ENCODE results near the gene PITPNM2.

The PITPNM2 gene

GRCh38 chr12:123151457-123152454 is 866 bp upstream of the PITPNM2 start:
- Mint-ChIP-seq H3K4me1 (peaks cover 24 to 40% of the 10 kb centered on the region in 2 donors), H3K36me3 (peaks cover 0 to 8% of the 10 kb centered on the region in 2 donors), H3K9me3 (no peaks in the 10 kb centered on the region), H3K27me3 (no peaks in the 10 kb centered on the region), H3K27ac (peak overlapping the region; percentile 65), H3K4me3 (peak overlapping the region; percentile 78 to 81)
- ATAC-seq (replicated peaks) (peak; percentile 29 to 36), DNase-seq (no peak)

DNA sequence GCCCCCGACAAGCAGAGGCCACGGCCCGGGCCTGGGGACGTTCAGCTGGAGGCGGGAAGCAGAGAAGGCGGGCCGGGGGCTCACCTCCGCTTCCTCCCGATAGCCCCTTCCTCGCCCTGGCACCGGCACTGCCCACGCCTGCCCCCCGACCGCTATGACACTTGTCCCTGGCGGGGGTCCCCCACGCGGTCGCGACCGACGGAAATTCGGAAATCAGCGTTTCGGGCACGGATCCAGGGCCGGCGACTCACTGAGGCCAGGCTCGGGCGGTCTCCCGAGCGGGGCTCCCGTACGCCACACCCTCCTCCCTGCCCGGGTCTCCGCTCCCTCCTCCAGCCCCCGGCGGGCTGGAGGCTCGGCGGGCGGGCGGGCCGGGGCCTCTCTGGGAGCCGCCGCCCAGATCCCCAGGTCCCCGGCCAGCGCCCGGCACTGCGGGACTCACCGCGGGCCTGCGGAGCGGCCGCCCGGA is 581 bp downstream of the PITPNM2 start:
- Mint-ChIP-seq H3K4me1 (peaks cover 25 to 50% of the 10 kb centered on the region in 2 donors), H3K9me3 (no peaks in the 10 kb centered on the region), H3K4me3 (peak overlapping the region; percentile 82 to 88), H3K27me3 (no peaks in the 10 kb centered on the region), H3K36me3 (peaks cover 0 to 8% of the 10 kb centered on the region in 2 donors), H3K27ac (peak overlapping the region; percentile 92)
- no peak for DNase-seq
- peak; percentile 49 to 54 for ATAC-seq (replicated peaks)

DNA sequence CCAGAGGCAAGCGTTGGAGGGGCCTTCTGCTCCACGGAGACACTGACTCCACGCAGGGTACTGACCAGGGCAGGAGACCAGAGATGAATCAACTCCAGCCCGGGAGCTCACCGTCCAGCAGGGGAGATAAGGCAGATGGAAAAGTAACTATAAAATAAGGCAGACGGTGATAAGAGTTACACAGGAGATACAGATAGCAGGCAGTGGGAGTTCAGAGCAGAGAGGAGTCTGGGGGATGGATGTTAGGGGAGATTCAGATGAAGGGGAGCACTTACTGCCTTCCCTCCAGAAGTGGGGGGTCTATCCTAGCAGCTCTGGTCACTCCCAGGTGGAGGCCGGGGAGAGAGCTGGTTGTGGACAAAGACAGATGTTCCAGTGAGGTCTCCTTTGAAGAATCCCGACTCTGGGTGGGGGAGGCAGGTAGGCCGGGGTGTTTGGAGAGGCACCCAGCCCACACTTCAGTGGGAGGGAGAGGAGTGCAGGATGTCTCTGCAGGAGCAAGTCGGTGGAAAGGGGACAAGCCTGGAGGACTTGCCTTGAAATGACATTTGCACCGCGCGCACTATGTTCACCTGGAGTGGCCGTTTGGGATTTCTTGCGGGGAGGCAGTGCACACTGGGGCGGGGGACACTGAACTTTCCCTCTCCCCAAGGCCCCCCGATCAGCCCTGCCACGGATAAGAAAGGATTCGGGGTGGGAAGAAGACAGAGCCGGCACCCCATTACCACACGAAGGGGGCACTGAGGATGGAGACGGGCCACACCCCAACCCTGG is 1.2 kb downstream of the PITPNM2 start:
- no peaks in the 10 kb centered on the region for H3K9me3 Mint-ChIP-seq
- ATAC-seq (replicated peaks) (no peak), DNase-seq (no peak)
- H3K4me1 Mint-ChIP-seq, result peaks cover 25 to 56% of the 10 kb centered on the region in 2 donors
- H3K36me3 Mint-ChIP-seq, result peaks cover 0 to 8% of the 10 kb centered on the region in 2 donors
- H3K27ac Mint-ChIP-seq, result peak overlapping the region; percentile 92
- H3K4me3 Mint-ChIP-seq, result peak overlapping the region; percentile 82 to 88
- no peaks in the 10 kb centered on the region for H3K27me3 Mint-ChIP-seq

- H3K9me3 Mint-ChIP-seq, result no peaks in the 10 kb centered on the region
- H3K27ac Mint-ChIP-seq, result peak overlapping the region; percentile 92
- no peaks in the 10 kb centered on the region for H3K27me3 Mint-ChIP-seq
- DNase-seq (no peak), ATAC-seq (replicated peaks) (no peak)
- H3K4me1 Mint-ChIP-seq, result peaks cover 26 to 59% of the 10 kb centered on the region in 2 donors
- peak overlapping the region; percentile 82 to 88 for H3K4me3 Mint-ChIP-seq
- H3K36me3 Mint-ChIP-seq, result peaks cover 0 to 8% of the 10 kb centered on the region in 2 donors
Observed at GRCh38 chr12:123149088-123149487, 1.8 kb downstream of the PITPNM2 start.

DNA sequence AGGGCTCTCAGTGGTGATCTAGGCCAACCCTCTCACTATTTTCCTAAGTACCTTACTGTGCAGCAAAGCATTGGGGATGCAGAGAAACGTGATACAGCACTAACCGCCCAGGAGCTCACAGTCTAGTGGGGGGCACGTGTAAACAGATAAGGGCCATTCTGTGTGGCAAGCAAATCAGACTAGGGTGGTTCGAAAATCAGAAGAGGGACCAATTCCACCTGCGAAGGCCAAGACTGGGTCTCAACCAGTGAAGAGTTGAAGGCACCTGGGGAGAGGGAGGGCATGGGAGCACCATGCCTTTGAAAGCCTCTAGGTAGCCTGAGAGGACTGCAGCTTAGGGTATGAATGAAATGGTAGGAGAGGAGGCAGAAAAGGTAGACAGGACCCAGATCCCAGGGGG is 2.2 kb downstream of the PITPNM2 start:
- Mint-ChIP-seq H3K4me3 (no peak overlapping the region), H3K9me3 (no peaks in the 10 kb centered on the region), H3K27me3 (no peaks in the 10 kb centered on the region), H3K36me3 (peaks cover 0 to 8% of the 10 kb centered on the region in 2 donors), H3K4me1 (peaks cover 31 to 63% of the 10 kb centered on the region in 2 donors), H3K27ac (no peak overlapping the region)
- ATAC-seq (replicated peaks), result no peak
- no peak for DNase-seq

DNA sequence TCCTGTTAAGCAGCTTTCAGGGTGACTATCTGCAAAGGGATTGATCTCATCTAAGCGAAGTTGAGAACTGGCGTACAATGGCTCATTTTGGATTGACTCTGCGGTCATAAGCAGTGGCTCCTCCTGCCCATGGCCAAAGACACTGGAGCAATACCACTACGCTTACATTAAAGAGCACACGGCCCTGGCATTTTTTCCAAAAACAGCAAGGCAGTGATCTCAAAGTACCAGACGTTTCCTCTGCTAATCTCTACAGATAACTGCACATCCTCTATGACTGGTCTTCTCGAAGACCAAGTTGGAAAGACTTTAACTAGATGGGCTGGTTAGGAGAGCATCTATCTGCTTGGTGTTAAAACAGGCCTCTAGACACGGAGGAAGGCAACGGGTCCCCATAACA is 2.7 kb downstream of the PITPNM2 start:
- Mint-ChIP-seq H3K4me3 (no peak overlapping the region), H3K36me3 (peaks cover 0 to 8% of the 10 kb centered on the region in 2 donors), H3K4me1 (peaks cover 35 to 68% of the 10 kb centered on the region in 2 donors), H3K27me3 (no peaks in the 10 kb centered on the region), H3K9me3 (no peaks in the 10 kb centered on the region), H3K27ac (no peak overlapping the region)
- no peak for ATAC-seq (replicated peaks)
- no peak for DNase-seq

GRCh38 chr12:123145211-123145610 is 5.7 kb downstream of the PITPNM2 start:
- Mint-ChIP-seq H3K4me1 (peaks cover 48 to 86% of the 10 kb centered on the region in 2 donors), H3K27me3 (no peaks in the 10 kb centered on the region), H3K27ac (no peak overlapping the region), H3K9me3 (no peaks in the 10 kb centered on the region), H3K4me3 (no peak overlapping the region), H3K36me3 (peaks cover 0 to 8% of the 10 kb centered on the region in 2 donors)
- DNase-seq, result no peak
- no peak for ATAC-seq (replicated peaks)

GRCh38 chr12:123143736-123144461 is 7.0 kb downstream of the PITPNM2 start:
- ATAC-seq (replicated peaks) (no peak), DNase-seq (no peak)
- Mint-ChIP-seq H3K27ac (peak overlapping the region; percentile 88), H3K4me1 (peaks cover 47 to 83% of the 10 kb centered on the region in 2 donors), H3K9me3 (no peaks in the 10 kb centered on the region), H3K4me3 (peak overlapping the region in 1 of 2 donors; percentile 72), H3K27me3 (no peaks in the 10 kb centered on the region), H3K36me3 (peaks cover 3 to 4% of the 10 kb centered on the region in 2 donors)

GRCh38 chr12:123142921-123143735 is 7.8 kb downstream of the PITPNM2 start:
- no peaks in the 10 kb centered on the region for H3K9me3 Mint-ChIP-seq
- peaks cover 40 to 76% of the 10 kb centered on the region in 2 donors for H3K4me1 Mint-ChIP-seq
- ATAC-seq (replicated peaks) (peak; percentile 90 to 91), DNase-seq (peak; percentile 67)
- H3K4me3 Mint-ChIP-seq, result peak overlapping the region; percentile 56 to 72
- peaks cover 3 to 4% of the 10 kb centered on the region in 2 donors for H3K36me3 Mint-ChIP-seq
- peak overlapping the region; percentile 88 for H3K27ac Mint-ChIP-seq
- H3K27me3 Mint-ChIP-seq, result no peaks in the 10 kb centered on the region

- peaks cover 38 to 74% of the 10 kb centered on the region in 2 donors for H3K4me1 Mint-ChIP-seq
- H3K27me3 Mint-ChIP-seq, result no peaks in the 10 kb centered on the region
- H3K27ac Mint-ChIP-seq, result no peak overlapping the region
- peak overlapping the region in 1 of 2 donors; percentile 72 for H3K4me3 Mint-ChIP-seq
- H3K9me3 Mint-ChIP-seq, result no peaks in the 10 kb centered on the region
- peaks cover 4% of the 10 kb centered on the region in 2 donors for H3K36me3 Mint-ChIP-seq
- DNase-seq, result no peak
- ATAC-seq (replicated peaks), result no peak
Observed at GRCh38 chr12:123142518-123142840, 8.4 kb downstream of the PITPNM2 start.

- Mint-ChIP-seq H3K36me3 (peaks cover 4% of the 10 kb centered on the region in 2 donors), H3K27ac (no peak overlapping the region), H3K9me3 (no peaks in the 10 kb centered on the region), H3K4me1 (peaks cover 37 to 70% of the 10 kb centered on the region in 2 donors), H3K27me3 (no peaks in the 10 kb centered on the region), H3K4me3 (no peak overlapping the region)
- ATAC-seq (replicated peaks) (peak; percentile 35 to 39), DNase-seq (no peak)
Observed at GRCh38 chr12:123141615-123142517, 9.0 kb downstream of the PITPNM2 start.
